Retina (tissue), 1 donor: ENCODE results near the gene HADHB.
"Not testable (repeated sequence)": the region's sequence is repeated elsewhere in the genome, so short reads cannot be mapped to it uniquely, and the experiment has no call there.

ENCODE experiments used
- DNase-seq: peaks from one replicate; pipeline ENCODE4 v3.0.0-alpha.2; 2016

Gene HADHB

GRCh38 chr2:26331321-26331720 lies 86.6 kb downstream of the HADHB start:
- not testable (repeated sequence) for DNase-seq

DNA sequence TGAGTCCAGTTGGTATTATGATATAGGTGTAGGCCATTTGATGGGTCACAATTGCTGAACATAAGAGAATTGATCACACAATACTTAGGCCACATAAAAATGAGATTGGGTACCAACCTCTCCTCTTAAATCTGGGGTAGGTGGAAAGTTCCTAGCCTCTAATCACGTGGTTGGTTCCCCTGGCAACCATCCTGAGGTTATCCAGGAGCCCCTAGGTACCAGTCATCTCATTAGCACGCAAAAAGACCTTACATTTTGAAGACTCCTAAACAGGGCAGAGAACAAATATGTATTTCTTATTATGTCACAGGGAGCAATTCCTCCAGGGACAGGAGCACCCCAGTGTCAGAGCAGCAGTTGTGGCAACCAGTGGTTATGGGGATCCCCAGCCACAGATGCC lies 88.6 kb downstream of the HADHB start:
- no peak for DNase-seq

GRCh38 chr2:26335231-26335630 lies 90.5 kb downstream of the HADHB start:
- no peak for DNase-seq

DNA sequence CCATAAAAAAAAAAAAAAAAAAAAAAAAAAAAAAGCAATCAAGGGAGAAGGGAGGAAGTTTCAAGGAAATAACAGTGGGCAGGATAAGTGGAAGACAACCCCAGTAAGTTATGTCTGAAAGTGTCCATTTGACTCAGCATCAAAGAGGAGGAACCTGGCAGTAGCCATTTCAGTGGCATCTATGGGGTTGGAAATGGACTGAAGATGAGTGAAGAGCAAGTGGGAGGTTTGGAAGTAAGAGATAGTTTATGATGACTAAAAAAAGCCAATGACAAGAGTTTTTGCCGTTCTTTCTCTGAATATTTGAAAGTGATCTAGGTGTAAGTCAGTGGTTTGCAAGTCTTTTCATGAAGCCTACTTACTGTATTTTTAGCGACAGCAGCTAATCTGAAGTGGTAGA lies 92.0 kb downstream of the HADHB start:
- DNase-seq: no peak

DNA sequence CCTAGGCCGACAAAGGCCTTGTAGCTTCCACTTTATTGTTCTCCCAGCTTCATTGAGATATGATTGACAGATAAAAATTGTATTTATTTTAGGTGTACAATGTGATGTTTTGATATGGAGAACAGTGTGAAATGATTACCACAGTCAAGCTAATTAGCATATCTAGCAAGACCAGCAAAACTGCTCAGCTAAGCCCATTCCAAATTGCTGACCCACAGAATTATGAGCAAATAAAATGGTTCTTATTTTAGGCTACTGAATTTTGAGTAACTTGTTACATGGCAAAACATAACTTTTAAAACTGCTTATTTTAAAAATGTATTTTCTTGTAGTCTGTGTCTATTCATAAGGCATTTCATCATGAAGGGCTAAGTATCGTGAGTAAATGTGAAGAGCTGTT lies 92.6 kb downstream of the HADHB start:
- DNase-seq: no peak
